CD14-positive monocyte (primary cell): ENCODE results near the gene MCOLN2. TPM values are rescaled to one million over a fixed set of nuclear protein-coding genes. Genes with fewer than 3 reads are reported as not detected.

ENCODE experiments used
- DNase-seq, 3 donors: peaks; one replicate each; pipeline ENCODE4 v3.0.0-alpha.2; 2011 to 2022
- H2AFZ ChIP-seq: 2 replicates; pipeline ENCODE4 v1.6.0; 2012; ENCODE audit warnings: mild to moderate bottlenecking, low read depth, low read length, inconsistent platforms; ENCODE audit not compliant: insufficient read depth, poor library complexity, severe bottlenecking
- H3K27ac ChIP-seq, 2 donors: 1 replicate in 1 of 2; 2 replicates in 1 of 2; pipeline ENCODE4 v1.5.1; 2012 to 2013; ENCODE audit warnings: low read length in 2 of 2, control low read depth in 1 of 2, inconsistent platforms in 1 of 2, low read depth in 1 of 2, mild to moderate bottlenecking in 1 of 2
- H3K27me3 ChIP-seq, 2 donors: one replicate each; pipeline versions ENCODE4 v1.6.0 to v1.6.1; 2011 to 2013; ENCODE audit warnings: low read length in 2 of 2; ENCODE audit not compliant: control insufficient read depth in 2 of 2, insufficient read depth in 2 of 2
- H3K36me3 ChIP-seq, 2 donors: replicated peaks in 1 of 2; 1 replicate in 1 of 2; 2 replicates in 1 of 2; pipeline versions ENCODE4 v1.5.1 to v1.6.1; 2012 to 2013; ENCODE audit warnings: low read length in 2 of 2, control low read depth in 1 of 2, inconsistent platforms in 1 of 2, mild to moderate bottlenecking in 1 of 2; ENCODE audit not compliant: insufficient read depth in 2 of 2, control insufficient read depth in 1 of 2
- H3K4me1 ChIP-seq, 2 donors: 1 replicate in 1 of 2; 2 replicates in 1 of 2; pipeline versions ENCODE4 v1.5.1 to v1.6.1; 2012 to 2013; ENCODE audit warnings: low read length in 2 of 2, control low read depth in 1 of 2, inconsistent platforms in 1 of 2, mild to moderate bottlenecking in 1 of 2, moderate library complexity in 1 of 2; ENCODE audit not compliant: insufficient read depth in 2 of 2, control insufficient read depth in 1 of 2
- H3K4me2 ChIP-seq: replicated peaks from 2 replicates; pipeline ENCODE3; 2012; ENCODE audit warnings: low read length, moderate library complexity, mild to moderate bottlenecking; ENCODE audit not compliant: poor library complexity, severe bottlenecking; ENCODE audit errors: extremely low read depth
- H3K4me3 ChIP-seq, 3 experiments: fragments of 200-600 bp in 1 of 3; sonication (generic) in 1 of 3; replicated peaks in 1 of 3; 1 replicate in 2 of 3; 2 replicates in 1 of 3; pipeline ENCODE4 v1.5.1; 2011 to 2013; ENCODE audit warnings: low read length in 3 of 3, mild to moderate bottlenecking in 3 of 3, control low read depth in 2 of 3, low read depth in 2 of 3, inconsistent platforms in 1 of 3, moderate library complexity in 1 of 3
- H3K79me2 ChIP-seq: 2 replicates; pipeline ENCODE4 v1.6.0; 2012; ENCODE audit warnings: mild to moderate bottlenecking, control low read depth, inconsistent platforms, low read length, moderate library complexity; ENCODE audit not compliant: insufficient read depth
- H3K9ac ChIP-seq: 2 replicates; pipeline ENCODE4 v1.6.0; 2017; ENCODE audit warnings: low read length, mild to moderate bottlenecking; ENCODE audit not compliant: insufficient read depth, poor library complexity, severe bottlenecking
- H3K9me3 ChIP-seq, 2 donors: replicated peaks in 1 of 2; 1 replicate in 1 of 2; 2 replicates in 1 of 2; pipeline versions ENCODE4 v1.5.1 to v1.6.1; 2012 to 2013; ENCODE audit warnings: low read length in 2 of 2, control low read depth in 1 of 2; ENCODE audit not compliant: control insufficient read depth in 1 of 2, insufficient read depth in 1 of 2
- H4K20me1 ChIP-seq: 2 replicates; pipeline ENCODE4 v1.6.0; 2012; ENCODE audit warnings: mild to moderate bottlenecking, low read length, control low read depth, moderate library complexity; ENCODE audit not compliant: insufficient read depth
- H3K27ac Mint-ChIP-seq, 7 donors: one replicate each; pipeline ENCODE4 v1.8.0; 2020; ENCODE audit warnings: mild to moderate bottlenecking in 7 of 7, mixed read lengths in 7 of 7, moderate library complexity in 6 of 7, inconsistent platforms in 2 of 7
- H3K27me3 Mint-ChIP-seq, 3 donors: one replicate each; pipeline ENCODE4 v1.8.0; 2021 to 2022; ENCODE audit warnings: low read depth in 3 of 3, mild to moderate bottlenecking in 3 of 3, mixed read lengths in 3 of 3, moderate library complexity in 3 of 3, inconsistent platforms in 1 of 3
- H3K36me3 Mint-ChIP-seq, 2 donors: one replicate each; pipeline ENCODE4 v1.8.0; 2020; ENCODE audit warnings: mixed read lengths in 2 of 2, inconsistent platforms in 1 of 2, mild to moderate bottlenecking in 1 of 2
- H3K4me1 Mint-ChIP-seq: one replicate; pipeline ENCODE4 v1.8.0; 2020; ENCODE audit warnings: mild to moderate bottlenecking, mixed read lengths
- H3K4me3 Mint-ChIP-seq, 2 donors: one replicate each; pipeline ENCODE4 v1.8.0; 2020; ENCODE audit warnings: mild to moderate bottlenecking in 2 of 2, mixed read lengths in 2 of 2, moderate library complexity in 1 of 2
- H3K9me3 Mint-ChIP-seq, 7 donors: one replicate each; pipeline ENCODE4 v1.8.0; 2020 to 2022; ENCODE audit warnings: mixed read lengths in 7 of 7, mild to moderate bottlenecking in 6 of 7, moderate library complexity in 6 of 7, inconsistent platforms in 2 of 7
- CTCF ChIP-seq: fragments of 200-600 bp; IDR thresholded peaks from one replicate; pipeline ENCODE4 v1.8.0; 2022; ENCODE audit warnings: antibody characterized with exemption, mild to moderate bottlenecking
- WGBS: methylation state at CpG from one replicate; pipeline ENCODE4 v1.1.5; 2013; ENCODE audit warnings: missing lambda C conversion rate; ENCODE audit not compliant: insufficient coverage; 5-methylcytosine and 5-hydroxymethylcytosine counted together
- intact Hi-C, 2 donors: fragments of 100-400 bp; cut with micrococcal nuclease; formaldehyde crosslinking; loops; one replicate each; pipeline versions ENCODE4 v1.15.0 to v1.15.1; 2023
- polyA plus RNA-seq, 3 donors: library from polyadenylated mRNA; depleted of rRNA in 1 of 3; unstranded in 2 of 3; stranded (reverse) in 1 of 3; fragments of 300-500 nt in 2 of 3; fragments of >200 nt in 1 of 3; fragmentation: Illumina TruSeq in 2 of 3; gene quantifications; 1 replicate in 2 of 3; 2 replicates in 1 of 3; pipeline ENCODE4 v1.2.3, GENCODE V29; 2012 to 2021

Gene MCOLN2
- polyA plus RNA-seq, 3 donors = 0.51 to 2.7 (median 1.1) TPM

- Histone ChIP-seq H3K79me2 (no peaks in the 10 kb centered on the region), H3K4me2 (no peak overlapping the region), H3K36me3 (no peaks in the 10 kb centered on the region), H3K9ac (no peak overlapping the region), H3K4me1 (peaks cover 2% of the 10 kb centered on the region in 2 donors), H2AFZ (no peak overlapping the region), H3K27me3 (no peaks in the 10 kb centered on the region), H3K27ac (no peak overlapping the region), H4K20me1 (no peaks in the 10 kb centered on the region), H3K4me3 (no peak overlapping the region), H3K9me3 (no peaks in the 10 kb centered on the region)
- Mint-ChIP-seq H3K4me1 (peaks cover under 1% of the 10 kb centered on the region), H3K9me3 (no peaks in the 10 kb centered on the region), H3K27me3 (peaks cover 1 to 6% (median 4%) of the 10 kb centered on the region in 3 donors), H3K4me3 (no peak overlapping the region), H3K27ac (no peak overlapping the region), H3K36me3 (no peaks in the 10 kb centered on the region)
- no peak for DNase-seq
- intact Hi-C loops = no loop called here
- no peak for TF ChIP-seq CTCF
- 100% methylated on average over 3 of the region's 5 CpGs for WGBS
Observed at GRCh38 chr1:84918726-84919336, 78.1 kb downstream of the MCOLN2 start.

- H3K4me1 Mint-ChIP-seq = peaks cover 18% of the 10 kb centered on the region
- no peaks in the 10 kb centered on the region for H3K36me3 ChIP-seq
- H3K27ac Mint-ChIP-seq = no peak overlapping the region
- H3K4me3 ChIP-seq = no peak overlapping the region
- H3K27ac ChIP-seq = no peak overlapping the region
- H3K9ac ChIP-seq = no peak overlapping the region
- no peaks in the 10 kb centered on the region for H3K36me3 Mint-ChIP-seq
- peaks cover 17% of the 10 kb centered on the region in 2 donors for H3K4me1 ChIP-seq
- TF ChIP-seq CTCF = no peak
- H2AFZ ChIP-seq = no peak overlapping the region
- no peaks in the 10 kb centered on the region for H3K9me3 ChIP-seq
- no peak for DNase-seq
- H3K27me3 ChIP-seq = no peaks in the 10 kb centered on the region
- WGBS = 85% methylated on average over 2 of the region's 4 CpGs
- H3K4me3 Mint-ChIP-seq = no peak overlapping the region
- H3K27me3 Mint-ChIP-seq = peaks cover 1 to 6% (median 4%) of the 10 kb centered on the region in 3 donors
- H4K20me1 ChIP-seq = no peaks in the 10 kb centered on the region
- intact Hi-C loops = no loop called here
- H3K9me3 Mint-ChIP-seq = no peaks in the 10 kb centered on the region
- no peak overlapping the region for H3K4me2 ChIP-seq
- no peaks in the 10 kb centered on the region for H3K79me2 ChIP-seq
Observed at GRCh38 chr1:84916897-84917296, 80.0 kb downstream of the MCOLN2 start.
